ENCODE results near the gene LILRB5. TPM values are rescaled to one million over a fixed set of nuclear protein-coding genes. Genes with fewer than 3 reads are reported as not detected.

Gene LILRB5
- polyA plus RNA-seq, 2 of the 4 experiments (the other 2 are of a cell fraction): not detected

DNA sequence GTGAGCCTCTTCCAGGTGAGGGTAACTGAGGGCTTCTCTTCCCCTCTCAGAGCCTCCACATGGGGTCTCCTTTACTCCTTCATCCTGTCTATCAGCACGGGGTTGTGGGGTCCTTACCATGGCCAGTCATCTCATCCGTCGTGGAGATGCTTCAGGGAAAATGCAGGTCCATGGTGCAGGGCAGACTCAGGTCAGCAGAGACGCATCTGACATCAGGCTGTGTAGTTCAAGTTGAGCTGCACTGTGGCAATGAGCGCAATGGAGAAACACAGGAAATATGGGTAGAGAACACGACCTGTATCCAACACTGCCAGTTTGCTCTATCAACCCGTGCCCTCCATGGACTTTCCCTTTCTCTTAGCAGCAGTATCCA, 42.0 kb upstream of the LILRB5 start:
- Histone ChIP-seq H3K27ac (no peak overlapping the region), H3K4me2 (no peak overlapping the region), H3K9me3 (peaks cover 2% of the 10 kb centered on the region; the same call in 1 of the 3 replicates), H3K4me3 (no peak overlapping the region), H3K4me1 (no peaks in the 10 kb centered on the region)
- CTCF ChIA-PET: interaction anchor here (0.9 to 2.3 kb wide), 2 partner anchors 112 to 130 kb away, joined by 3 to 7 read pairs; no protein-coding TSS in a partner anchor
- POLR2A ChIA-PET: interaction anchor here (0.7 kb wide), 1 partner anchor 98 kb away, joined by 3 read pairs; no protein-coding TSS in a partner anchor
- no peak for DNase-seq (ENCODE audit: low read depth in 1 of 2, low spot score in 1 of 2)
- TF ChIP-seq RCOR1 (IDR thresholded peaks at IDR 0.05; ENCODE audit: low read depth, low read length): no peak
- TF ChIP-seq PBX3 (IDR thresholded peaks at IDR 0.05): no peak
- no peak for TF ChIP-seq ESRRA (IDR thresholded peaks at IDR 0.05; ENCODE audit: borderline replicate concordance, low read length)
- TF ChIP-seq RNF2 (IDR thresholded peaks at IDR 0.05; ENCODE audit: borderline replicate concordance, low read depth): no peak
- TF ChIP-seq ATOH8 (CRISPR knock-in tag; IDR thresholded peaks at IDR 0.05; ENCODE audit: low read depth): no peak
- no peak for TF ChIP-seq CEBPB (IDR thresholded peaks at IDR 0.05)
- no peak for TF ChIP-seq MYC (IDR thresholded peaks at IDR 0.05; ENCODE audit: borderline replicate concordance, low read length)
- no peak for TF ChIP-seq JUN (IDR thresholded peaks at IDR 0.05)
- no peak for TF ChIP-seq SMC3 (IDR thresholded peaks at IDR 0.05)
- TF ChIP-seq POLR2A (IDR thresholded peaks at IDR 0.05; ENCODE audit: low read length): no peak
- TF ChIP-seq RFX5 (IDR thresholded peaks at IDR 0.05): no peak
- TF ChIP-seq FOSL2 (IDR thresholded peaks at IDR 0.05): no peak
- TF ChIP-seq FOSL2 (CRISPR knock-in tag; IDR thresholded peaks at IDR 0.05): no peak
- no peak for TF ChIP-seq ZNF302 (CRISPR knock-in tag; IDR thresholded peaks at IDR 0.05)
- no peak for TF ChIP-seq GATA3 (IDR thresholded peaks at IDR 0.05; ENCODE audit: borderline replicate concordance)
- no peak for TF ChIP-seq NPAS2 (CRISPR knock-in tag; IDR thresholded peaks at IDR 0.05; ENCODE audit: borderline replicate concordance)
- no peak for TF ChIP-seq RAD21 (conservative IDR thresholded peaks at IDR 0.05 in 1 of 2, IDR thresholded peaks at IDR 0.05 in 1 of 2)
- TF ChIP-seq ELK1 (IDR thresholded peaks at IDR 0.05; ENCODE audit: low read depth, low read length): no peak
- TF ChIP-seq HDAC2 (IDR thresholded peaks at IDR 0.05): no peak
- no peak for TF ChIP-seq HOXA7 (CRISPR knock-in tag; IDR thresholded peaks at IDR 0.05)
- TF ChIP-seq, protein P1, sequence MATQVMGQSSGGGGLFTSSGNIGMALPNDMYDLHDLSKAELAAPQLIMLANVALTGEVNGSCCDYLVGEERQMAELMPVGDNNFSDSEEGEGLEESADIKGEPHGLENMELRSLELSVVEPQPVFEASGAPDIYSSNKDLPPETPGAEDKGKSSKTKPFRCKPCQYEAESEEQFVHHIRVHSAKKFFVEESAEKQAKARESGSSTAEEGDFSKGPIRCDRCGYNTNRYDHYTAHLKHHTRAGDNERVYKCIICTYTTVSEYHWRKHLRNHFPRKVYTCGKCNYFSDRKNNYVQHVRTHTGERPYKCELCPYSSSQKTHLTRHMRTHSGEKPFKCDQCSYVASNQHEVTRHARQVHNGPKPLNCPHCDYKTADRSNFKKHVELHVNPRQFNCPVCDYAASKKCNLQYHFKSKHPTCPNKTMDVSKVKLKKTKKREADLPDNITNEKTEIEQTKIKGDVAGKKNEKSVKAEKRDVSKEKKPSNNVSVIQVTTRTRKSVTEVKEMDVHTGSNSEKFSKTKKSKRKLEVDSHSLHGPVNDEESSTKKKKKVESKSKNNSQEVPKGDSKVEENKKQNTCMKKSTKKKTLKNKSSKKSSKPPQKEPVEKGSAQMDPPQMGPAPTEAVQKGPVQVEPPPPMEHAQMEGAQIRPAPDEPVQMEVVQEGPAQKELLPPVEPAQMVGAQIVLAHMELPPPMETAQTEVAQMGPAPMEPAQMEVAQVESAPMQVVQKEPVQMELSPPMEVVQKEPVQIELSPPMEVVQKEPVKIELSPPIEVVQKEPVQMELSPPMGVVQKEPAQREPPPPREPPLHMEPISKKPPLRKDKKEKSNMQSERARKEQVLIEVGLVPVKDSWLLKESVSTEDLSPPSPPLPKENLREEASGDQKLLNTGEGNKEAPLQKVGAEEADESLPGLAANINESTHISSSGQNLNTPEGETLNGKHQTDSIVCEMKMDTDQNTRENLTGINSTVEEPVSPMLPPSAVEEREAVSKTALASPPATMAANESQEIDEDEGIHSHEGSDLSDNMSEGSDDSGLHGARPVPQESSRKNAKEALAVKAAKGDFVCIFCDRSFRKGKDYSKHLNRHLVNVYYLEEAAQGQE (IDR thresholded peaks at IDR 0.05): no peak
- WGBS (ENCODE audit: missing lambda C conversion rate): 12% methylated on average over 7 of the region's 7 CpGs
- ATAC-seq: 0 out of 6 replicates have a peak, but pooled peaks of 1 of the 2 experiments have one; percentile 12
- no peak for FAIRE-seq
